ENCODE results near the gene ZNF335. TPM values are rescaled to one million over a fixed set of nuclear protein-coding genes. Genes with fewer than 3 reads are reported as not detected.

Gene ZNF335
- total RNA-seq, 1 donor from 2014 or later: 24.1 TPM

- Histone ChIP-seq H3K36me3 (peaks cover 0 to 96% of the 10 kb centered on the region in 2 donors), H3K27ac (no peak overlapping the region), H3K9me3 (no peaks in the 10 kb centered on the region), H3K4me1 (peaks cover 26% of the 10 kb centered on the region), H3K4me3 (no peak overlapping the region), H3K27me3 (no peaks in the 10 kb centered on the region)
- intact Hi-C loops (cut with DNase I): no loop called here
- no peak for DNase-seq (ENCODE audit: extremely low spot score in 2 of 2)
- TF ChIP-seq CTCF (IDR thresholded peaks at IDR 0.05): no peak
- no peak for TF ChIP-seq POLR2A (IDR thresholded peaks at IDR 0.05)
- no peak for TF ChIP-seq POLR2AphosphoS5 (IDR thresholded peaks at IDR 0.05; ENCODE audit: insufficient read depth in 1 of 2, low read depth in 1 of 2)
Observed at GRCh38 chr20:45948742-45949541, 23.1 kb downstream of the ZNF335 start.

- no peak for DNase-seq (ENCODE audit: extremely low spot score in 2 of 2)
- intact Hi-C loops (cut with DNase I): no loop called here
Observed at GRCh38 chr20:45948261-45948733, 23.7 kb downstream of the ZNF335 start.

GRCh38 chr20:45947110-45947866, 24.7 kb downstream of the ZNF335 start:
- TF ChIP-seq CTCF (IDR thresholded peaks at IDR 0.05): no peak
- TF ChIP-seq POLR2AphosphoS5 (IDR thresholded peaks at IDR 0.05; ENCODE audit: insufficient read depth in 1 of 2, low read depth in 1 of 2): no peak
- no peak for TF ChIP-seq POLR2A (IDR thresholded peaks at IDR 0.05)
- H3K4me1 ChIP-seq: peaks cover 26% of the 10 kb centered on the region
- no peak overlapping the region for H3K4me3 ChIP-seq
- intact Hi-C loops (cut with DNase I): no loop called here
- peak overlapping the region; percentile 58 for H3K27ac ChIP-seq
- no peaks in the 10 kb centered on the region for H3K27me3 ChIP-seq
- peaks cover 4 to 99% of the 10 kb centered on the region in 2 donors for H3K36me3 ChIP-seq
- H3K9me3 ChIP-seq: no peaks in the 10 kb centered on the region
- DNase-seq (ENCODE audit: extremely low spot score in 2 of 2): no peak

More at GRCh38 chr20:45948261-45948733, 23.7 kb downstream of the ZNF335 start:
- Histone ChIP-seq H3K36me3 (peaks cover under 1 to 99% of the 10 kb centered on the region in 2 donors), H3K4me3 (no peak overlapping the region), H3K9me3 (no peaks in the 10 kb centered on the region), H3K27ac (no peak overlapping the region), H3K27me3 (no peaks in the 10 kb centered on the region), H3K4me1 (peaks cover 26% of the 10 kb centered on the region)
- TF ChIP-seq POLR2AphosphoS5 (IDR thresholded peaks at IDR 0.05; ENCODE audit: insufficient read depth in 1 of 2, low read depth in 1 of 2) (no peak), POLR2A (IDR thresholded peaks at IDR 0.05) (no peak), CTCF (IDR thresholded peaks at IDR 0.05) (no peak)

- no peak for DNase-seq (ENCODE audit: extremely low spot score in 2 of 2)
- H3K4me1 ChIP-seq: peaks cover 26% of the 10 kb centered on the region
- H3K4me3 ChIP-seq: no peak overlapping the region
- TF ChIP-seq POLR2AphosphoS5 (IDR thresholded peaks at IDR 0.05; ENCODE audit: insufficient read depth in 1 of 2, low read depth in 1 of 2) (peak; percentile 49 to 79), CTCF (IDR thresholded peaks at IDR 0.05) (no peak)
- peak overlapping the region; percentile 58 for H3K27ac ChIP-seq
- no peaks in the 10 kb centered on the region for H3K9me3 ChIP-seq
- intact Hi-C loops (cut with DNase I): no loop called here
- H3K27me3 ChIP-seq: no peaks in the 10 kb centered on the region
- H3K36me3 ChIP-seq: peaks cover 6 to 96% of the 10 kb centered on the region in 2 donors
Observed at GRCh38 chr20:45946149-45946970, 25.6 kb downstream of the ZNF335 start.

All from vagina (tissue), 2 donors.